GM06990 (cell line): ENCODE data around the gene SCNN1G.
A peak's percentile ranks its signal among the peaks of the same experiment; 100 is the strongest.

ENCODE experiments used
- DNase-seq: peaks from one replicate; pipeline ENCODE4 v3.0.0-alpha.2; 2011; ENCODE audit not compliant: insufficient read length; ENCODE audit errors: extremely low read depth
- H3K27me3 ChIP-seq: replicated peaks from 2 replicates; pipeline ENCODE4 v1.6.0; 2011; ENCODE audit warnings: low read length; ENCODE audit not compliant: control insufficient read depth, insufficient read depth
- H3K36me3 ChIP-seq: 2 replicates; pipeline ENCODE4 v1.5.1; 2011; ENCODE audit warnings: low read length; ENCODE audit not compliant: control insufficient read depth, insufficient read depth
- H3K4me3 ChIP-seq: replicated peaks from 2 replicates; pipeline ENCODE4 v1.5.1; 2011; ENCODE audit warnings: low read depth, mild to moderate bottlenecking, control low read depth, low read length
- CTCF ChIP-seq: IDR thresholded peaks from 2 replicates; pipeline ENCODE4 v1.5.1; 2011; ENCODE audit warnings: low read length, control low read depth, mild to moderate bottlenecking, inconsistent platforms; ENCODE audit not compliant: insufficient read depth, poor library complexity, severe bottlenecking

SCNN1G gene, protein sequence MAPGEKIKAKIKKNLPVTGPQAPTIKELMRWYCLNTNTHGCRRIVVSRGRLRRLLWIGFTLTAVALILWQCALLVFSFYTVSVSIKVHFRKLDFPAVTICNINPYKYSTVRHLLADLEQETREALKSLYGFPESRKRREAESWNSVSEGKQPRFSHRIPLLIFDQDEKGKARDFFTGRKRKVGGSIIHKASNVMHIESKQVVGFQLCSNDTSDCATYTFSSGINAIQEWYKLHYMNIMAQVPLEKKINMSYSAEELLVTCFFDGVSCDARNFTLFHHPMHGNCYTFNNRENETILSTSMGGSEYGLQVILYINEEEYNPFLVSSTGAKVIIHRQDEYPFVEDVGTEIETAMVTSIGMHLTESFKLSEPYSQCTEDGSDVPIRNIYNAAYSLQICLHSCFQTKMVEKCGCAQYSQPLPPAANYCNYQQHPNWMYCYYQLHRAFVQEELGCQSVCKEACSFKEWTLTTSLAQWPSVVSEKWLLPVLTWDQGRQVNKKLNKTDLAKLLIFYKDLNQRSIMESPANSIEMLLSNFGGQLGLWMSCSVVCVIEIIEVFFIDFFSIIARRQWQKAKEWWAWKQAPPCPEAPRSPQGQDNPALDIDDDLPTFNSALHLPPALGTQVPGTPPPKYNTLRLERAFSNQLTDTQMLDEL

DNA sequence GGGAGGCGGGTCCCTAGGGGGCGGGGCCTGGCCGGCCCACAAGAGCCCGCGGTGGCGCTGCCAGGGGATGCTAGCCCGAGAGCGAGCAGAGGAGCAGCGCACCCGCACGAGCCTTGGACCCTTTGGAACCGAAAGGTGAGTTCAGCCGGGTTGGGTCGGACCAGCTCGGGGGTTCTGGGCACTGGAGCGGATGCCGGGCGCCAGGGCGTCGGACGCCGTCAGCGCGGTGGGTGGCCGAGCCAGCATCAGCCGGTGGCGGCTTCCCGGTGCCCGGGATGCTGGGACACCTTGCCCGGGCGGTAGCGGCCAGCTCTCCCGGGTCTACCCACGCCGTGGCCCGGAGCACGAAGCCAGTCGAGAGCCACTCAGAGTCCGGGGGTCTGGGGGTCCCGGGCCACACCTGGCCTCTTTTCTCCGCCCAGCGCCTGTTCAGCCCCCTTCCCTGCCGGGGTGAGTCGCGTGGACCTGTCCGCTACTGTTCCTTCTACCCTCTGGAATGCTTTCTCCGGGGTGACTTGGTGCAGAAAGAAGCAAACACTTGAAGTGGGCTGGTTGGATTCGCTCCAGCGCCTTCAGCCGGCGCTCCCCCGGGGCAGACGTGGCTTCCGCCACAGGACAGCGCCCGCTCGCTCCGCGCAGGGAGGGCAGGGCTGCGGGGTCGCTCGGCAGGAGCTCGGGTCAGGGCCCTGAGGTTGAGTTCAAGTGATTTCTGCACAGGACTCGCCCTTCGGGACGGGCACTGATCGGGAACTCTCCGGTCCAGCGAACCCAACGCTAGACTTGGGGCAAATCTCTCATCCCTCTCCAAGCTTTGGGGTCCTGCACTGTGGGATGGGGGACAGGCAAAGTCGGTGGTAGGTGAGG, at the start of gene SCNN1G:
TSS of gene SCNN1G (plus strand) at position 67 of the 864 bp plus-strand sequence. CDS start 3,527 bp downstream, outside the sequence.
- no peaks in the 10 kb centered on the region for H3K36me3 ChIP-seq
- H3K4me3 ChIP-seq: peak within 1 kb of the TSS; percentile 39
- peak; percentile 33 for DNase-seq
- TF ChIP-seq CTCF: no peak
- no peaks in the 10 kb centered on the region; the same call in 1 of the 2 replicates for H3K27me3 ChIP-seq

GRCh38 chr16:23132775-23133463, 49.6 kb upstream of the SCNN1G start:
- no peak overlapping the region for H3K4me3 ChIP-seq
- no peak for DNase-seq
- no peaks in the 10 kb centered on the region for H3K27me3 ChIP-seq
- TF ChIP-seq CTCF: no peak
- no peaks in the 10 kb centered on the region for H3K36me3 ChIP-seq

DNA sequence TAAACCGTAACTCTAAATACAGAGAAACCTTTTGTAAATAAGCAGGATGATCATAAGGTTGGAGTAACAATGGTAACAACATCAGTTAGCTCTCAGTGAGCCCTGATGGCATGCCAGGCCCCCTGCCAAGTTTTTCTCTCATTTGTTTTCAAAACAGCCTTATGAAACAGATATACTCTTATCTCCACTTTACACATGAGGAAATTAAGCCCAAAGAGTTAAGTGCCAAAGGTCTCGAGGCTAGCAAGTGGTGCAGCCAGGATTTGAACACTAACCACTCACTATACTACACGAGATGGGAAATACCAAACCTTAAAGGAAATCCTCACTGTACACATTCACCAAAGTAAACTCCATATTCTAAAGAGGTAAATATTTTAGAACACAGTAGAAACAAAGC, 48.3 kb upstream of the SCNN1G start:
- no peak for DNase-seq
- Histone ChIP-seq H3K4me3 (no peak overlapping the region), H3K36me3 (no peaks in the 10 kb centered on the region), H3K27me3 (no peaks in the 10 kb centered on the region)
- TF ChIP-seq CTCF: no peak

- no peak for TF ChIP-seq CTCF
- Histone ChIP-seq H3K36me3 (no peaks in the 10 kb centered on the region), H3K27me3 (no peaks in the 10 kb centered on the region), H3K4me3 (no peak overlapping the region)
- DNase-seq: no peak
These were observed 45.3 kb upstream of the SCNN1G start for GRCh38 chr16:23137256-23137655.

DNA sequence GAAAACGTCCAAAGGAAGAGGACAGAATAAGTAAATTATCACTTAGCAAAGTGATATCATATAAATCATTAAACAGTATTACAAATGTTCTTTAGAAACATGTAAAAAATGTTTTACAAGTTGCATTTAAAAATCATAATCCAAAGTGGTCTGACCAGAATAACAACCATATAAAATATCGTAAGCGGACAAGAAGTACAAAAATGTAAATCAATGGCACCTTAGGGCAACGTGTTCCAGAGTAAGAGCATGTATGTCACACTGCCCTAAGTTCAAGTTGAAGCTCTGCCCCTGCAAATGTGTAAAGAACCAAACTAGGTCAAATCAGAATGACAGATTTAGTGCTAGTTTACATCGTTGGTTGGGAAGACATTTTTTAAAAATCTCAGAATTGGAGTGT, 44.7 kb upstream of the SCNN1G start:
- no peak overlapping the region for H3K4me3 ChIP-seq
- DNase-seq: no peak
- no peak for TF ChIP-seq CTCF
- no peaks in the 10 kb centered on the region for H3K36me3 ChIP-seq
- no peaks in the 10 kb centered on the region for H3K27me3 ChIP-seq
